Tongue (tissue), 2 donors: ENCODE results near the gene SOX6. TPM values are rescaled to one million over a fixed set of nuclear protein-coding genes. Genes with fewer than 3 reads are reported as not detected.

Experiments used
- DNase-seq: peaks from one replicate; pipeline ENCODE4 v3.0.0-alpha.2; 2015
- total RNA-seq: library from RNA; depleted of rRNA; stranded (reverse); fragments of >200 nt; gene quantifications from one replicate; pipeline ENCODE4 v1.2.3, GENCODE V29; 2014

SOX6 gene
- total RNA-seq, 1 donor from 2014 or later = 45.0 TPM

GRCh38 chr11:16271258-16271657 is 85.1 kb downstream of the SOX6 start:
- DNase-seq = no peak

GRCh38 chr11:16266021-16266420 is 90.3 kb downstream of the SOX6 start:
- DNase-seq = no peak

- no peak for DNase-seq
These were observed 91.3 kb downstream of the SOX6 start for GRCh38 chr11:16265022-16265421.

GRCh38 chr11:16262645-16262955 is 93.7 kb downstream of the SOX6 start:
- DNase-seq = no peak

GRCh38 chr11:16261836-16262644 is 94.3 kb downstream of the SOX6 start:
- DNase-seq = no peak

- DNase-seq = no peak
These were observed 104.0 kb downstream of the SOX6 start for GRCh38 chr11:16252373-16252772.

GRCh38 chr11:16248248-16248647 is 108.1 kb downstream of the SOX6 start:
- no peak for DNase-seq

GRCh38 chr11:16242806-16243205 is 113.5 kb downstream of the SOX6 start:
- DNase-seq = no peak

GRCh38 chr11:16240687-16241086 is 115.7 kb downstream of the SOX6 start:
- DNase-seq = no peak

GRCh38 chr11:16239141-16240105 is 116.9 kb downstream of the SOX6 start:
- DNase-seq = peak; percentile 89

GRCh38 chr11:16226245-16226644 is 130.1 kb downstream of the SOX6 start:
- DNase-seq = peak; percentile 46

- DNase-seq = no peak
These were observed 130.7 kb downstream of the SOX6 start for GRCh38 chr11:16225623-16226022.

GRCh38 chr11:16223558-16223957 is 132.8 kb downstream of the SOX6 start:
- no peak for DNase-seq

- no peak for DNase-seq
These were observed 138.7 kb downstream of the SOX6 start for GRCh38 chr11:16217631-16218030.

- no peak for DNase-seq
These were observed 139.5 kb downstream of the SOX6 start for GRCh38 chr11:16216831-16217230.

- no peak for DNase-seq
These were observed 141.0 kb downstream of the SOX6 start for GRCh38 chr11:16215352-16215751.

- no peak for DNase-seq
These were observed 144.9 kb downstream of the SOX6 start for GRCh38 chr11:16211407-16211806.

- no peak for DNase-seq
These were observed 152.1 kb downstream of the SOX6 start for GRCh38 chr11:16204261-16204660.

GRCh38 chr11:16195651-16196050 is 160.7 kb downstream of the SOX6 start:
- no peak for DNase-seq

- peak; percentile 72 for DNase-seq
These were observed 161.8 kb downstream of the SOX6 start for GRCh38 chr11:16194566-16194965.

- DNase-seq = peak; percentile 56
These were observed 162.4 kb downstream of the SOX6 start for GRCh38 chr11:16193897-16194381.

GRCh38 chr11:16191868-16192240 is 164.5 kb downstream of the SOX6 start:
- DNase-seq = peak; percentile 20

GRCh38 chr11:16191212-16191867 is 165.0 kb downstream of the SOX6 start:
- no peak for DNase-seq
